ENCODE measurements around the gene SURF4.
"Not testable (repeated sequence)": the region's sequence is repeated elsewhere in the genome, so short reads cannot be mapped to it uniquely, and the experiment has no call there.

Gene SURF4

DNA sequence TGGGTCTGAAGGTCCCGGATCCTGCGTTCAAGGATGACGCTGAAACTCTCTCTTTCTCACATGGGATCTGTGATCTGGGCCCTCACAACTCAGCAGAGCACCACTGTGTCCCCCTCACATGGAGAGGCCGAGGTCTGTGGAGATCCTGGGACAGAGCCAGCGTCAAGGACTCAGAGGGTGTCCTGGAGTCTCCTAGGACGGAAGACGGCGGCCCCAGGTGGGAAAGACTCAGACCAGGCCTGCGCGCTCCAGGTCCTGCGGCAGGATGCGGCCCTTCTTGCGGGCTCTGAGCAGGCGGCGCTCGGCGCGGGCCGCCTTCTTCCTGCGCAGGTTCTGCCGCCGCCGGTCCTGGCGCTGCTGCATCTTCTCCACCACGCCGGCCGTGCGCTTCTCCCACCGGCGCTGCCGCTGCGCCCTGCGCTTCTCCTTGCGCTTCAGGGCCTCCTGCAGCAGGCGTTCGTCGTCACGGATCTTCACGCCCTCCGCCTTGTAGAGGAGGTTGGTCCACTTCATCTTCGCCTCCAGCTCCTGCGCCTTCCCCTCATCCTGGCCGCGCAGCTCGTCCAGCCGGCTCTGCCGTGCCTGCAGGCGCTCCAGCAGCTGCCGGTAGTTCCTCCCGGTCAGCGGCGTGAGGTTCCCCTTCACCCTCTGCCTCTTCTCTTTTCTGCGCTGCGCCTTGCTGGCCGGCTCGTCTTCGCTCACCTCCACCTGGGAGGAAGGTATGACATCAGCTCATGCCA, 44.0 kb downstream of the SURF4 start:
- DNase-seq, result no peak

DNA sequence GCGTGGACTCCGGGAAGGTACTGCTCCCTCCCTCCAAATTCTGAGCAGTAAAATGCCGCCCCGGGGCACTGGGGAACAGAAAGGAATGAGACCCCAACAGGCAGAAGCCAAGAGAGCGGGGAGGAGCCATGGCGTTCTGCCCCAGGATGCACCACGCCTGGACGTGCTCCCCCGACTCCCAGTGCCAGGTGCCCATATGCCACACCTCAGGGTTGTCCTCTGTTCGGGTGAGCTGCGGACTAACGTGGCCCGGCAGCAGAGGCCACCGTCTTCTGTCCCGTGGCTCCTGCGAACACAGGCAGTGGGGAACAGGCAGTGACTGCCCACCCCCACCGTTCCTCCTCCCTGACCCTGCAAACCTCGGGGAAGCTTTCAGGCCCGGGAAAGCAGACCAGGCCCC, 44.6 kb downstream of the SURF4 start:
- DNase-seq, result no peak

DNA sequence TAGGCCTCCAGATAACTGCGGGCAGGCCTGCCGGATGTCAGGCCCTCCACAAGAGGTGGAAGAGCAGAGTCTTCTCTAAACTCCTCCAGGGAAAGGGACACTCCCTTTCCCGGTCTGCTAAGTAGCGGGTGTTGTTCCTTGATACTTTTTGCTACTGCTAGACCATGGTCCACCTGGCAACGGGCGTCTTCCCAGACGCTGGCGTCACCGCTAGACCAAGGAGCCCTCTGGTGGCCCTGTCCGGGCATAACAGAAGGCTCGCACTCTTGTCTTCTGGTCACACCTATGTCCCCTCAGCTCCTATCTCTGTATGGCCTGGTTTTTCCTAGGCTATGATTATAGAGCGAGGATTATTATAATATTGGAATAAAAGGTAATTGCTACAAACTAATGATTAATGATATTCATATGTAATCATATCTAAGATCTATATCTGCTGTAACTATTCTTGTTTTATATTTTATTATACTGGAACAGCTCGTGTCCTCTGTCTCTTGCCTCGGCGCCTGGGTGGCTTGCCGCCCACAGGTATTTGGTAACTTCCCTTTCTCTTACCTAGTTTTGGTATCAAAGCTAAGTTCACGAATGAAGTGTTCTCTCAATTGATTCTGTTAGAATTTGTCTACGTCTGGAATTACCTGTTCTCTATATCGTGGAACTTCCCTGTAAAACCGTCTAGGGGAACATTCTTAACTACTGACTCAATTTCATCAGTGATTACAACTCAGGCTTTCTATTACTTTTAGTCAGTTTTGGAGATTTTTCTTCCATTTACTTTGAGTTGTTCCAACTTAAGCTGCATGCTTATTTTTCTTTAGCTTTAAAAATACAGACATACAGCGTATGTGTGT, 46.3 kb downstream of the SURF4 start:
- not testable (repeated sequence) for DNase-seq

DNA sequence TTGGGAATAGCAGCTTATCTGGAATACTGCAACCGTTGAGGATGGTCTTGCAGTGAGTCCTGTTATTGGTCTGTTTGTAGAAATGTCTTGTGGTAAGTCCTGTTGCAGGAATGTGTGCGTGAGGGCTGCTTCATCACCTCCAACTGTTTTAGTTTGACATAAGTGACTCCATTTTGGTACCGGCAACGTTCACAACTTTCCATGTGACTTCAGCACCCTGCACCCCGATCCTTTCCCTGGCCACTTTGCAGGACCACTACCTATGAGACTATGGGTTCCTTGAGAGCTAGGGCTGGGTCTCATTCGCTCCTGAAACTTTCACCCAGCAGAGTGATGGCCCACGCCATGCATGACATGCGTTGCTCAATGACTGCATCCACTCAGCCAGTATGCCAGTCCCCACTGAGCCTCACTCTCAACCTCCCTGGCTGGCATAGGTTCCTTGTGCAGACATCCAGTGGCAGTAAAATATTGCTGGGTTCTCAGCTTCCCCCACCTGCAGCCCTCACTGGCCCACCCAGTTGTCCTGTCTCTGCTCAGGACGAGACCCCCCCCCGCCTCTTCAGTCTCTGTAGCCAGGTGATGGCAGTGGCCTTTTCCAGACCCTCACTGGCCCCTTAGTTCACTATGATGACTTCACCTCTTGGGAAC, 47.9 kb downstream of the SURF4 start:
- no peak for DNase-seq

DNA sequence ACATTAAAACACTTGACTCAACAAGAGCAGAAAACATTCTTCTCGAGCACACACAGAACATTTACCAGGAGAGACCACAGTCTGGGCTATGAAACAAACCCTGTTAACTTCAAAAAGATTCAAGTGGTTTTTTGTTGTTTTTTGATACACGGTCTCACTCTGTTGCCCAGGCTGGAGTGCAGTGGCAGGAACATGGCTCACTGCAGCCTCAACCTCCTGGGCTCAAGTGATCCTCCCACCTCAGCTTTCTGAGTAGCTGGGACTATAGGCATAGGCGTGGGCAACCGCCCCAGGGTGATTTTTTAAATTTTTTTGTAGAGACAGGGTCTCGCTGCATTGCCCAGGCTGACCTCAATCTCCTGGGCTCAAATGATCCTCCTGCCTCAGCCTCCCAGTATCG, 48.8 kb downstream of the SURF4 start:
- DNase-seq, result not testable (repeated sequence)

DNA sequence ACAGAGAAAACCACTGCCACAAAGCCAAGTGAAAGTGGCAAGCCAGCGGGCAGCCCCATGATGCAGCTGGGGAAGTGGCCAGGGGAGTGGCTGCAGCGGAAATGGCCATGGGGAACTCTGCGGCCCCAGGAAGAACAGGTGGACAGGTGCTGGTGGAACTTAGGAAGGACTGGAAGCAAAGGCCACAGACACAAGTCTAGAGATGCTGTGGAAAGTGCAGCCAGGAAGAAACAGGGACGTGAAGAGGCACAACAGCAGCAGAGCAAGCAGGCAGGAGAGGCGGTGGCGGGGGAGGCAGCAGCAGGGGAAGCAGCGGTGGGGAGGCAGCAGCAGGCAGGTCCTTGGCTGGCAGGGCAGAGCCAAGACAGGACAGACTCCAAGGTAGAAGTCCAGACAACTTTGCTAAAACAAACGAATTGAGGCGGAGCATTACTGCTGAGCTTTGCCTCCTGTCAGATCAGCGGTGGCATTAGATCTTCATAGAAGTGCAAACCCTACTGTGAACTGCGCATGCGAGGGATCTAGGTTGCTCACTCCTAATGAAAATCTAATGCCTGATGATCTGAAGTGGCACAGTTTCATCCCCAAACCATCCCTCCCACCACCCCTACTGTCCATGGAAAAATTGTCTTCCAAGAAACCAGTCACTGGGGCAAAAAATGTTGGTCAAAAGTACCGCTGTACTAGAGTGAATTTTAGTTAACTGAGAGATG, 51.7 kb downstream of the SURF4 start:
- no peak for DNase-seq

DNA sequence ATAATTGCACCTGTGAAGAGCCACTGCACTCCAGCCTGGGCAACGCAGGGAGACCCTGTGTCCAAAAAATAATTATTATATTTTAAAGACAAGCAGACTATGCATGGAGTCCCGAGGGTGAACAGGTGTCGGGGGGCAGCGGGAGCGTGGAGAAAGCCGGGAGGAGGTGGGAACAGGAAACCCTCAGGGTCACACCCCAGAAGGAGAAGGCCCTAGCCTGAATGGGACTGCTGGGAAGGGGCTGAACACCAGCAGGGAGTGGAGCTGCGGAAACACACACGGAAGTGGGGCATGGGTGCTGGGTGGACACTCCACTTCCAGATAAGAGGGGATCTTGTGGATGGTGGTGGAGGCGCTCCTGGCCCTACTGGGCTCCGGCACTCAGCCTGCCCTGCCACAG, 52.6 kb downstream of the SURF4 start:
- no peak for DNase-seq

DNA sequence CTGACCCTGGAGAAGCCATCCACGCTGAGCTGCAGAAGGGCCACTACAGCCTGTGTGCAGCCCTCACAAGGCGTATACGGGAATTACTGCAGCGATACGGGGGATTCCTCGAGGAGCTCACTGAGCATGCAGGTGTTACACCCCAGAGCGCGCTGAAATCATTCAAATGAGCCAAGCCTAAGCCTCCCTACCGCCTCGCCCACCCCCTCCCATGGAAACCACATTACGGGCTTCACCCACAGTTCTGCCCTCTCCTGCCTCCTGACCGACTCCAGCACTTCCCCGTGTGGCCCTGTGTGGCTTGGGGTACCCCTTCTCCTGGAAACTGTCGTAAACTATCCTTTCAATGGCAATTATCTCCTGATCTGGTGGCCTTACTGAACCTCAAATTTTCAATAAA, 53.2 kb downstream of the SURF4 start:
- DNase-seq, result no peak

DNA sequence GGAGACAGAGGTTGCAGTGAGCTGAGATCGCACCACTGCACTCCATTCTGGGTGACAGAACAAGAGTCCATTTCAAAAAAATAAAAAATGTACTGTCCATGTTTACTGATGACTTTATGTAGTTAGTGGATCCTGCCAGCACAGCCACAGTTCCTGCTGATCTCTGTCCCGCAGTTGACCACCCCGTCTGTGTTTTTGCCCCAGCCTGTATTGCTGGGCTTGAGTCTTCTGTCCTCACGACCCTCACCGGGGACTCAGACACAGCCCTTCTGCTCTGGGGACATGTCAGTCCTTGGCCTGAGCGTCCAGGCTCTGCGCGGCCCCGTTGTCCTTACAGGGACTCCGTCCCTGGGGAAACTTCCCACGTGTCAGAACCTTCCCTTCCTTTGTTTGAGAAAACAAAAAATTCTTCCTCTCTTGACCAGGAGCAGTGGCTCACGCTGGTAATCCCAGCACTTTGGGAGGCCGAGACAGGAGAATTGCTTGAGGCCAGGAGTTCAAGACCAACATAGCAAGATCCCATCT, 54.4 kb downstream of the SURF4 start:
- DNase-seq, result no peak

DNA sequence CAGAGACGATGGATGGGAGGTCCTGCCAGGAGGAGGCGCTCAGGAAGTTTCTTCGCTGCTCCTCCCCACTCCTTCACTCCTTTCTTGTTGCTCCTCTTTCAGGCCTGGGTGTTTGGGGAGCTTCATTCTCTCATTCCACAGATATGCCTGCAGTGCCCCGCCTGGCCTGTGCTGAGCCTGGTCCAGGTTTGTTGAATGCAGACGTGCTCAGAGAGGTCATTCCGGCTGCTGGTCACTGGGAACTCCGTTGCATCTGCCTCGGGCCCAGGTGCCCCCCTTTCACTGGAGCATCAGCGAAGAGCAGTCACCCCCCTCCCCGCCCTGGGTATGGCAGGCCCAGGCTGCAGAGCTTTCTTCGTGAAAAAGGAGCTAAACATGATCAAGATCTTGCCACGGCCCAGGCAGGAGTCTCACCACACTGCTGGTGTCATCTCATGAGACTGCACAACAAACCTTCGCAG, 55.4 kb downstream of the SURF4 start:
- DNase-seq, result no peak

DNA sequence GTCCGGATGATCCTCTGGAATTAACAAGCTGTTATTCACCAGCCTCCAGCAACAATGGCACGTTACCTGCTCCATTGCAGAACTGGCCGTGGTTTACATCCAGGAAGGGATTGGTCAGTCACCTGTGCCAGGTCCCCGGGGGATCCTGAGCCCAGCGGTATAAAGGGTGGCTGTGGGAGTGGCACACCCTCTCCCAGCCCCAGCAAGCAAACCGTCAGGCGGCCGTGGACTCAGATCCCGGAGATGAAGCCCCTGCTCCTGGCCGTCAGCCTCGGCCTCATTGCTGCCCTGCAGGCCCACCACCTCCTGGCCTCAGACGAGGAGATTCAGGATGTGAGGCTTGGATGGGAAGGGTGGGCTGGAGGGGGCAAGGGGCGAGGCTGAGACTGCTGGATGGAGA, 58.3 kb downstream of the SURF4 start:
- not testable (repeated sequence) for DNase-seq

DNA sequence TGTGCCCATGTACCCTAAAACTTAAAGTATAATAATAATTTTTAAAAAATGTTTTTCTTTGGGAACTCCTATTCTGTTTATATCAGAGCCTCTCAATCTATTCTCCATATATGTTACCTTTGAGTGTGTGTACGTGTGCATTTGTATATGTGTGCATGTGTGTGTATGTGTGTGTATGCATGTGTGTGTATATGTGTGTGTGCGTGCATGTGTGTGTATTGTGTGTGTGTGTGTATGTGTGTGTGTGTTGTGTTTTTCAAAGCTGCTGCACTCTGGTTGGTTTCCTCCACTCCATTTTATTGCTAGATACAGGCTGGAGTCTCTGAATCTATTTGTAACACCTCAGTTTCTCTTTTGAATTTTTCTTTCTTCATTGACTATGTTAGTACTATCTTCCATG, 59.9 kb downstream of the SURF4 start:
- DNase-seq, result no peak
